Keratinocyte (primary cell): ENCODE data around the gene WEE2.

Source experiments
- CTCF ChIP-seq, 3 experiments: IDR thresholded peaks in 1 of 3; conservative IDR thresholded peaks in 1 of 3; optimal IDR thresholded peaks in 1 of 3; 2 replicates in 2 of 3; 3 replicates in 1 of 3; pipeline versions ENCODE3 to v1.5.1; 2011; ENCODE audit warnings: low read length in 3 of 3, mild to moderate bottlenecking in 3 of 3, moderate library complexity in 2 of 3, control low read depth in 1 of 3, inconsistent platforms in 1 of 3; ENCODE audit not compliant: insufficient read depth in 2 of 3; ENCODE audit errors: extremely low read depth in 1 of 3
- EZH2 ChIP-seq: IDR thresholded peaks from one replicate; pipeline ENCODE4 v1.6.1; 2012; ENCODE audit warnings: inconsistent platforms, mild to moderate bottlenecking, low read length, moderate library complexity

GRCh38 chr7:141731476-141732149, 23.5 kb downstream of the WEE2 start:
- no peak for TF ChIP-seq CTCF (optimal IDR thresholded peaks at IDR 0.05 in 1 of 3, IDR thresholded peaks at IDR 0.05 in 1 of 3, conservative IDR thresholded peaks at IDR 0.05 in 1 of 3; ENCODE audit: extremely low read depth in 1 of 3, insufficient read depth in 2 of 3, low read length in 3 of 3)
- no peak for TF ChIP-seq EZH2
